ENCODE measurements around the gene MEIOC.

- no peak for TF ChIP-seq BDP1 (IDR thresholded peaks at IDR 0.05; ENCODE audit: insufficient read depth, insufficient read length)
- no peak for TF ChIP-seq POLR2AphosphoS5 (IDR thresholded peaks at IDR 0.05; ENCODE audit: control insufficient read depth, insufficient read depth, low read depth, low read length)
- no peak for TF ChIP-seq ZNF512 (tag; IDR thresholded peaks at IDR 0.05)
- TF ChIP-seq MAX (CRISPR knock-in tag; IDR thresholded peaks at IDR 0.05): no peak
- no peak for TF ChIP-seq CTCF (IDR thresholded peaks at IDR 0.05 in 2 of 3, conservative IDR thresholded peaks at IDR 0.05 in 1 of 3; ENCODE audit: insufficient read depth in 2 of 3, low read depth in 1 of 3, low read length in 3 of 3)
- no peak for TF ChIP-seq EP300 (IDR thresholded peaks at IDR 0.05; ENCODE audit: low read length)
- TF ChIP-seq RAD21 (CRISPR knock-in tag; conservative IDR thresholded peaks at IDR 0.05 in 1 of 2, IDR thresholded peaks at IDR 0.05 in 1 of 2): no peak
- TF ChIP-seq ATF7 (IDR thresholded peaks at IDR 0.05): no peak
- no peak for TF ChIP-seq EZH2 (IDR thresholded peaks at IDR 0.05; ENCODE audit: borderline replicate concordance, low read depth, low read length)
Observed at GRCh38 chr17:44628243-44629188, 27.8 kb upstream of the MEIOC start.

Data from K562 (cell line).